ENCODE data around the gene LSP1.
A peak's percentile ranks its signal among the peaks of the same experiment; 100 is the strongest.

The LSP1 gene

GRCh38 chr11:1825039-1825740 lies 27.7 kb upstream of the LSP1 start:
- no peak for DNase-seq (ENCODE audit: low read depth in 2 of 2)

DNA sequence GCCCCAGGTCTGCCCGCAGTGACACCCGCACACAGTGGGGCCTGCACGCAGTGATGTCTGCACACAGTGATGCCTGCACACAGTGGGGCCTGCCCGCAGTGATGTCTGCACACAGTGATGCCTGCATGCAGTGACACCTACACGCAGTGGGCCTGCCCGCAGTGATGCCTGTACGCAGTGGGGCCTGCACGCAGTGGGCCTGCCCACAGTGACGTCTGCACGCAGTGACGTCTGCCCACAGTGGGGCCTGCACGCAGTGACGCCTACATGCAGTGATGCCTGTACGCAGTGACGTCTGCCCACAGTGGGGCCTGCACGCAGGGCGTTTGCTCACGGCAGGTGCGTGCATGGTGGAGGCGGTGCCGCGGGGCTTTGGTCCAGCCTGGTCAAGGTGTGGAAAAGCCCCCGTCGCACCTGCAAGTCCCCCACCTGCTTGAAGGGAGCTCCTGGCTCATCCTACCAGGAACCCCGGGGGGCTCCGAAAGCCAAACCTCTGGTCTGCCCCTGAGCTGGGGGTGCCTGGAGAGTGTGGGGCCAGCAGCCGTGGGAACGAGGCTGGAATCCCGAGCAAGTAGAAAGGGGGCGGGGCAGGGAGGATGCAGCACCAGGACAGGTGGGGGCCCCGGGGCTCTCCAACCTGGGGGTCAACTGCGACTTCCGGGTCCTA lies 27.0 kb upstream of the LSP1 start:
- no peak for DNase-seq (ENCODE audit: low read depth in 2 of 2)

DNA sequence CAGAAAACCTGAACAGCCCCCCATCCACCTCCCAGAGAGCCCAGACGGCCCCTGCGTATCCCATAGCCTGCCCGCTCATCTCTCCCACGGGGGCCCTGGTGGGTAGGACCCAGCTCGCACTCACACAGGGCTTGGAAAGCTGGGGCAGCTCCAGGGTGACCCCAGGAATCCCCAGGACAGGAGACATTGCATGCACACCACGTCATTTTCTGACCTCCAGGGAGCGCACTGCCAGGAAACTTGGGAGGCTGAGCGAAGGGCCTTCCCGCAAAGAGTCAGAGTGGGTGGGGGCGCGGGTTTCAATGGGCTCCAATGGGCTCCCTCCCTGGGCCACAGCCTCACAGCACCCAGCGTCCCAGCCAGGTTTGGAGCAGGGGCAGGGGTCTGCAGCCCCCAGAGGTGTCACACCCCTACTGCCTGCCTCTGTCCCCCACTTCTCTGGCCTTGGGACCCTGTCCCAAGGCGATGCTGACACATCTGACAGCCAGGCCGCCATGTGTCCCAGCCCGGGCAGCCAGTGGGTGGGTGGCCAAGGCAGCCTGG lies 26.3 kb upstream of the LSP1 start:
- no peak for DNase-seq (ENCODE audit: low read depth in 2 of 2)

DNA sequence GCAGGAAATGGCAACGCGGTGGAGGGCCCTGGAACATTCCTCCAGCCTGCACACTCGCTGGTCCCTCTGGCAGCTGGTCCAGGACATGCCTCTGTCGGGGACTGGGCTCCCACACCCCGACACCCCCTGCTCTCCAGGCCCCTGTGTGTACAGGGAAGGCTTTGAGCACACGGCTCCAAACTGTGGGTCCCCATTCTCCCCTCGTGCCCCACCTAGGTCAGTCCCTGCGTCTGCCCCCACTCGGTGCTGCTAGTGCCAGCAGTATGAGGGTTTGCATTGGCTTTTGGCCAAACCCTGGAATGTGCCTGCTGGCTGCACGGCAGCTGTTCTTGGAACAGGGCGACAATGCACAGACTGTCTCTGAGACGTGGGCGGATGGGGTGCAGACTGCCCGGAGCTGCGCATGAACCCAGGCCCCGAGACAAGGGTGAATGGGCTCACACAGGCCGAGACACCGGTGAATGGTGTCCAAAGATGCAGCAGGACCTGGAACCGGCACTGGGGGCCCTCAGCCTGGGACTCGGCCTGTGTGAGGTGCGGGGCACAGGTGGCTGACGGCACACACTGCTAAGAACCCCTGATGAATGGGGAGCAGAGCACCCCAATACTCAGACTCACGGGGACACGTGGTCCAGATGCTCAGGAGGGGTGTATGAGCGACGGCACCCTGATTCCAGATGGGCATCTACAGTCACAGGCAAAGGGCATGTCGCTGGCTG lies 25.6 kb upstream of the LSP1 start:
- no peak for DNase-seq (ENCODE audit: low read depth in 2 of 2)

DNA sequence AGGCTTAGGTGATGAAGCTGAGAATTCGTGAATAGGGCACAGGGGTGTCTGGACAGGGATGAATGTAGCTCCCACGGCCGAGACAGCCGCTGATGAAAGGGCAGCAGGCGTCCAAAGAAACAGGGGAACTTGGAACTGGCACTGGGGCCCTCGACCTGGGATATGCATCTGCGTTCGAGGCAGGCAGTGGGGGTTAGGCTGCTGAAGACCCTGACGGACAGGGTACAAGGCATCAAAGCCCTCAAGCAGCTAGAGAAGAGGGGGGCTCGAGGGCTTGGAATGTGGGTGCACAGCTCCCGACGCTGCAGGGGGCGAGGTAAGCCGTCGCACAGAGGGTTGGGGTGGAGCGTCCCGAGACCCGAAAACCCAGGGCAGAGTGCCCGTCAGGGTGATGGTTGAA lies 25.0 kb upstream of the LSP1 start:
- no peak for DNase-seq (ENCODE audit: low read depth in 2 of 2)

DNA sequence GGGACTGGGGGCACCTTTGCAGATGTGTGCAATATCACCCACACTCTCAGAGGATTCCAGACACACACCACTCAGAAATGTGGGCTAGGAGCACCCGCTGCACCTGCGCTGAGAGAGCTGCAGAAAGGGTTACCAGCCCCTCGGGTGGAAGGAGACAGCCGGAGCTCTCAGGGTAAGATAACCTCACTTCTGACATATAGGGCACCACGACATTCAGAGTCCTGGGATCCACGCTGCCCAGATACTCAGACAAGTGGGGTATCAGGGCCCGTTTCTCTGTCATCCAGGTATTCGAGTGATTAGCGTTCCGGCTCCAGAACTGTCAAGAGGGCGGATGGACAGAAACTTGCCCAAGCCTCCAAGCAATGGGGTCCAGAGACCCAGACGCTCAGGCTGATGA lies 24.3 kb upstream of the LSP1 start:
- no peak for DNase-seq (ENCODE audit: low read depth in 2 of 2)

- no peak for DNase-seq (ENCODE audit: low read depth in 2 of 2)
These were observed 23.7 kb upstream of the LSP1 start for GRCh38 chr11:1829039-1829820.

DNA sequence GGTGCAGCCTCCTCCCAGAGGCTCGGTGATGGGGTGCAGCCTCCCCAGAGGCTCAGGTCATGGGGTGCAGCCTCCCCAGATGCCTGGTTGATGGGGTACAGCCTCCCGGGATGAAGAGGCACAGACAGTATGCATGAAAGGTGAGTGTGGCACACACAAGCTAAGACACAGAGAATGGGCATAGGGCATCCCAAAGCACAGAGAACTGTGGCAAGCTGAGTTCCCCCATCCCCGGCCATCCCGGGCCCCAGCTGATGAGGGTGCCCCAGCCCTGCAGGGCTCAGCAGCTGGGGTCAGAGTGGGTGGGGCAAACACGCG lies 22.9 kb upstream of the LSP1 start:
- no peak for DNase-seq (ENCODE audit: low read depth in 2 of 2)

GRCh38 chr11:1830322-1831223 lies 22.3 kb upstream of the LSP1 start:
- no peak for DNase-seq (ENCODE audit: low read depth in 2 of 2)

GRCh38 chr11:1831338-1832210 lies 21.3 kb upstream of the LSP1 start:
- no peak for DNase-seq (ENCODE audit: low read depth in 2 of 2)

DNA sequence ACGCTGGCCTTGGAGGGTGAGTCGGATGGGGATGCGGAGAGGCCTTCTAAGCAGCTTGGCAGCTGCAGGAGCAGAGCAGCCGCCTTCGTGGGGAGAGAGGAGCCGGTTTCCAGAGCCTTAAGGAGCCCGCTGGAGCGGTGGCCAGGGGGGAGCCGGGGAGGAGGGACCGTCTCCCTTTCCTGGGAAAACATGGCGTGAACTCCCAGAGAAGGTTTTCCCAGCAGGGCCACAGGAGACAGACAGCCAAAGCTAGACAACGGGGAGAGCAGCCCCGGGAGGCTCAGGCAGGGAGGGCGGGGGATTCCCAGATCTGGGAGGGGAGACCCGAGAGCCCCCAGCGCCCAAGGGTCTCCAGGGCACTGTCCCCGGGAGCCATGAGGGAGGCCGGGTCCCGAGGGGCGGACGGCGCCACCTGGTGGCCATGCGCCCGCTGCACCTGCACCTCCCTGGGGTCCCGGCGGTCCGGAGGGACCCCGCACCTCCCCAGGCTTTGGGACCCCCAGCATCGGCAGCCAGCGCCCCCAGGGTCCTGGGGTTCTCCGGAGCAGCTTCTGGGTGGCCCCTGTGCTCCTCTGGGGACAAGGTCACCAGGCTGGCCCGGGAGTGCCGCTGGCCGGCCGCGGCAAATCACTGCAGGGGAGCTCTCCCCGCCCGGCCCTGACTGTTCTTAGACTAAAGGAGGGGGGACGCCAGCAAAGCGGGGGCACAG lies 20.5 kb upstream of the LSP1 start:
- DNase-seq (ENCODE audit: low read depth in 2 of 2): peak; percentile 50 to 71

- no peak for DNase-seq (ENCODE audit: low read depth in 2 of 2)
These were observed 20.0 kb upstream of the LSP1 start for GRCh38 chr11:1832920-1833295.

DNA sequence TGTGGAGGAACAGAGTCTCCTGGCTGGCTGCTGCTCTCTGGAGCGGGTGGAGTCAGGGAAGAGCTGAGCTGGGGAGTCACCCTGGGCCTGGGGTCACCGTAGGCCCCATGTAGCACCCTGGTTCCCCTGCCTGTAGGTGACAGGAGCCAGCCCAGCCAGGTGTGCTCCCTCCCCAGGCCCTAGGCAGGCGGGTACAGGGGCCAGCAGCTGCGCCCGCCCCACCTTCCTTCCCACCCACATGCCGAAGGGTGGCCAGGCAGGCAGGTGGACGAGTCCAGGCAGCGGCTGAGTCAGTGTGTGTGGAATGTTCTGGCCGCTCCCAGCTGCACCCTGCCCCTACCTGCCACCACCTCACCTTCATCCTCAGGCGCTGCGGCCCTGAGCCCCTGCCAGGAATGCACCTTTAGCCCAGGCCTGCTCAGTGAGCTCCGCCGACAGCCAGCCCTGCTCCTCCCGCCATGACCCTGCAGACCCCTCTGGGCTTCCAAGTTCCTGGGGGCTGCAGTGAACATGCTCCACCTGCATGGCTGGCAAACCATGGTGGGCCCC lies 18.7 kb upstream of the LSP1 start:
- no peak for DNase-seq (ENCODE audit: low read depth in 2 of 2)

GRCh38 chr11:1834779-1835670 lies 17.9 kb upstream of the LSP1 start, which contains the start of gene SYT8:
Gene SYT8 (plus strand): TSS chr11:1834990. CDS start chr11:1835106, 116 bp downstream.
- DNase-seq (ENCODE audit: low read depth in 2 of 2): no peak

GRCh38 chr11:1835671-1836010 lies 17.2 kb upstream of the LSP1 start:
- no peak for DNase-seq (ENCODE audit: low read depth in 2 of 2)

GRCh38 chr11:1836011-1836945 lies 16.6 kb upstream of the LSP1 start:
- no peak for DNase-seq (ENCODE audit: low read depth in 2 of 2)

Data from stimulated activated CD4-positive, alpha-beta T cell treated with anti-CD3 and anti-CD28 coated beads, Interleukin-4, amount 100 ng/mL, for 48 hours (primary cell).